DMS153 (cell line): Measurements from ENCODE around the gene ELF3.
"Not testable (repeated sequence)": the region's sequence is repeated elsewhere in the genome, so short reads cannot be mapped to it uniquely, and the experiment has no call there.

Experiments
- DNase-seq: peaks from one replicate; lab custom pipeline; 2025; lab: John Stamatoyannopoulos, UW

The ELF3 gene

DNA sequence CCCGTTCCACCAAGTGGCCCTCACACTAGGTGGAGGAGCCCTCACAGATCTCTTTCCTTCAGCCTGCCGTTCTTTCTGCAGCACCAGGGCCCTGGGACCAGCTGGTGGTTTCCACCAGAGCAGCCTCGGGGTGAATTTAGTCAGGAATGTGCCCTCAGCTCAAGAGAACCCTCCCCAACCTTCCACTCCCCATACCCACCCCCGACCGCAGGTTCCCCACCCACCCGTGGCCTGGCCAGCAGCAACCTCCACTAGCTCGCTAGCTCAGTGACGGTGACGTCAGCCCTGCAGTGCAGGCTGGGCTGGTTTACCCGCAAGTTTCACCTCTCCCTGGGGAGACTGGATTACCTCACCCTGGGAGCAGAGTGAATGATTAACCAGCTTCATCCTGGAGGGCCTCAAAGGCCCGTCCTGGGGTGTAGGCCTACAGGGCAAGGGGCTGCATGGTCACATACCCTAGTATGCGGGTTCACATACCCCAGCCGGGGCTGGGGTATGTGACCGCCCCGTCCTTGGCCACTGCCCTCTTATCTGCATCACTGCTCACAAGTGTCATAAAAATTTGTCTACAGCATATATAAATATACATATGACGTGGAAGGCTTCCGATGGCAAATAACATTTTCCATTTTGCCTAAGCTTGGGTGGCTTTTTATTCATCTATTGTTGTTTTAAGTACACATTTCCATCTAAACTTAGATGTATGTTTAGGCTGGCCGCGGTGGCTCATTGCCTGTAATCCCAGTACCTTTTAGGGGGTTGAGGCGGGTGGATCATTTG is 24.5 kb downstream of the ELF3 start:
- peak; percentile 97 for DNase-seq

DNA sequence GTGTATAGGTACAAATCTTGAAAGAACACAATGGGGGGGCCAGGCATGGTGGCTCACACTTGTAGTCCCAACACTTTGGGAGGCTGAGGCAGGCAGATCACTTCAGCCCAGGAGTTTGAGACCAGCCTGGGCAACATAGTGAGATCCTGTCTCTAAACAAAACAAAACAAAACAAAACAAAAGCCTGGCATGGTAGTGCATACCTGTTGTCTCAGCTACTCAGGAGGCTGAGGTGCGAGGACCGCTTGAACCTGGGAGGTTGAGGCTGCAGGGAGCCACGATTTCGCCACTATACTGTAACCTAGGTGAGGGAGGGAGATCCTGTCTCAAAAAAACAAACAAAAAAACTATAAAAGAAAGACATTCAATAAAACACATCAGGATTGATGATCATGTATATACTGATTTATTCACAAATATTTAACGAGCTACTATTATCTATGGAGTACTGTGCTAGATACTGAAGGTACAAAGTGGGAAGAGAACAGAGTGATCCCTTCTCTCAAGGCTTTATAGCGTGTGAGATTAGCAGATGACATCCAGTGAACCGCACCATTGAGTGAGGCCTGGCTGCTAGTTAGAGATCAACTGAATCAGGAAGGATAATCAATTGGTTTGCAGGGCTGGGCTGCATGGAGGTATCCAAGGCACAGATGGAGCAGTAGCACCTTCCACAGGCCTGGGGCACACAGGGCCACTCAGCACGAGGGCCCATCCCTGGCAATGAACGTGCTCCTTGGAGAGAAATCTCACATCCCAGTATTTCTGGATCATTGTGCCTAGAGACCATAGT is 26.4 kb downstream of the ELF3 start:
- no peak for DNase-seq

GRCh38 chr1:202037706-202038296 is 27.4 kb downstream of the ELF3 start:
- DNase-seq, result no peak

DNA sequence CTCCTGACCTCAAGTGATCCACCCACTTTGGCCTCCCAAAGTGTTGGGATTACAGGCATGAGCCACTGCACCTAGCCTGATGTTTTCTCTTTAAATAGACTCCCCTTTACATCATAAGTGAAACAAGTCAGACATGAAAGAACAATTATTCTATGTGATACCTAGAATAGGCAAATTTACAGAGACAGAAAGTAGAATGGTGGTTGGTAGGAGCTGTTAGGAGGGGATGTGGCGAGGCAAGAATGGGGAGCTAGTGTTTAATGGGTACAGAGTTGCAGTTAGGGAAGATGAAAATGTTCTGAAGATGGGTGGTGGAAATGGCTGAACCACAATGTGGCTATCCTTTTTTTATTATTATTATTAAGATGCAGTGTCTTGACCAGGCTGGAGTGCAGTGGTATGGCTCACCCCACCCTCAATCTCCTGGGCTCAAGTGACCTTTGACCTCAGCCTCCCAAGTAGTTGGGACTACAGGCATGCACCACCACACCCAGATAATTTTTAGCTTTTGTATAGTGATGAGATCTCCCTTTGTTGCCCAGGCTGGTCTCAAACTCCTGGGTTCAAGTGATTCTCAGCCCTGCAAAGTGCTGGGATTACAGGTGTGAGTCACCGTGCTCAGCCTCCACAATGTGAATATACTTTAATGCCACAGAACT is 28.4 kb downstream of the ELF3 start:
- no peak for DNase-seq

DNA sequence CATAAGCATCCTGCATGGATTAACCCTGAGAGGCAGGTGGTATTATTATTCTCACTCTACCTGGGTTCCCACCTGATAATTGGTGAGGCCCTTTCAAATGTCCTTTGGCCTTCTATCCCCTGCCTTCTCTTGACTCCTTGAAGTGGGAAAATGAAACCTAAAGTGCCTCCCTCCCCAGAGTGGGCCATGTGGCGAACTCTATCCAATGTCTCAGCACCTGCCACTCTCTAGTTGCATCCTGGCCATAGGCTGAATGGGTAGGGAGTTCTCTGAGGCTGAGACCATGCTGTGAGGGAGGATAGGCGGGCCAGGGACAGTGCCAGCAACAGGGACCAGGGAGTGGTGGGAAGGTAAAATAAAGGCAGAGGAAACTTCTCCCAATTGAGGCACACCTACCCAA is 35.3 kb downstream of the ELF3 start:
- peak; percentile 72 for DNase-seq

GRCh38 chr1:202046227-202046626 is 35.8 kb downstream of the ELF3 start:
- peak; percentile 99 for DNase-seq

DNA sequence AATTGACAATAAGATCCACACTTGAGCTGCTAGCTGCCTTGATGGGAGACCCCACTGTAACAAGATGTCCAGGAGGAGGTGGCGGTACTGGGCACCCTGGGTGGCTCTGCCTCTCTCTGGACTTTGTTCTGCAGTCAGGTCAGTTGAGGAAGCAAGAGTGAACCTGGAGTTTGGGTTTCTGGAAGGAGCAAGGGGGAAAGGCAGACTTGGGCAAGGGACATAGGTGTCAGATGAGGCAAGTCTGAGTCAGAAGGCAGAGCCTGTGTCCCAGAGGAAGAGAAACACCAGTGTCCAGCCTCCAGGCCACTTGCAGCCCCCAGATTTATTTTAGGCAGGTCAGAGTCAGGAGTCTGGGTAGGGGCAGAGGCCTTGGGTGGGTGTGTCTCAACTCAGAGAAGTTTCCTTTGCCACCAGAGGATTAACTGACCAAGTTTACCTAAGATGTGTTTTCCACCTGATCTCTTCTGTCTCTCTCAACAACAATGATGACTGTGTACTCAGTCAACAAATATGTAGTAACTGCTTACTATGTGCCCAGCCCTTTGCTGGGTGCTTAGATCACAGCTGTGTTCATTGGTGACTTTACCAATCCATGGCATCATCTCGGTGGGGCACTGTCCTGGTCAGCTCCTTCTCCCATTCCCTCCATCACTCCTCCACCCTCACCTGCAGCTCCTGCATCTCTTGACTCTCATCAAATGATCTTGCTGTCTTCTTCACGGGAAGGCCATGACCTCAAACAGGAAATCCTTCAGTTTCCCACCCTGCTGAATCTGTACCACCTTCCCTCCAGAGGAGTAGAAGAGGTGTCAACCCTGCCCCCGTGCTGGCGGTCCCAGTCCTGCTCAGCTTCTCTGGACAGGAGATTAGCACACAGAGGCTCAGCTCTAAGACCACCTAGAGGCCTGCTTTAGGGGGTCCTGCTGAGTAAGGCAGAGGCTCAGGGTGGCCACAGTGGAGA is 36.6 kb downstream of the ELF3 start:
- peak; percentile 80 for DNase-seq

- DNase-seq, result peak; percentile 49
Measured at GRCh38 chr1:202047977-202048376, 37.6 kb downstream of the ELF3 start.

GRCh38 chr1:202049129-202049528 is 38.7 kb downstream of the ELF3 start:
- no peak for DNase-seq

DNA sequence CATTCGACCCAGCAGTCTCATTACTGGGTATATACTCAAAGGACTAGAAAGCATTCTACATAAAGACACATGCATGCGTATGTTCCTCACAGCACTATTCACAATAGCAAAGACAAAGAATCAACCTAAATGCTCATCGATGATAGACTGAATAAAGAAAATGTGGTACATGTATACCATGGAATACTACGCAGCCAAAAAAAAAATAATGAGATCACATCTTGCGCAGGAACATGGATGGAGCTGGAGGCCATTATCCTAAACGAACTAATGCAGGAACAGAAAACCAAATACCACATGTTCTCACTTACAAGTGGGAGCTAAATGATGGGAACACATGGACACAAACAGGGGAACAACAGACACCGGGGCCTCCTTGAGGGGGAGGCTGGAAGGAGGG is 43.7 kb downstream of the ELF3 start:
- no peak for DNase-seq

GRCh38 chr1:202054673-202055072 is 44.3 kb downstream of the ELF3 start:
- DNase-seq, result not testable (repeated sequence)

DNA sequence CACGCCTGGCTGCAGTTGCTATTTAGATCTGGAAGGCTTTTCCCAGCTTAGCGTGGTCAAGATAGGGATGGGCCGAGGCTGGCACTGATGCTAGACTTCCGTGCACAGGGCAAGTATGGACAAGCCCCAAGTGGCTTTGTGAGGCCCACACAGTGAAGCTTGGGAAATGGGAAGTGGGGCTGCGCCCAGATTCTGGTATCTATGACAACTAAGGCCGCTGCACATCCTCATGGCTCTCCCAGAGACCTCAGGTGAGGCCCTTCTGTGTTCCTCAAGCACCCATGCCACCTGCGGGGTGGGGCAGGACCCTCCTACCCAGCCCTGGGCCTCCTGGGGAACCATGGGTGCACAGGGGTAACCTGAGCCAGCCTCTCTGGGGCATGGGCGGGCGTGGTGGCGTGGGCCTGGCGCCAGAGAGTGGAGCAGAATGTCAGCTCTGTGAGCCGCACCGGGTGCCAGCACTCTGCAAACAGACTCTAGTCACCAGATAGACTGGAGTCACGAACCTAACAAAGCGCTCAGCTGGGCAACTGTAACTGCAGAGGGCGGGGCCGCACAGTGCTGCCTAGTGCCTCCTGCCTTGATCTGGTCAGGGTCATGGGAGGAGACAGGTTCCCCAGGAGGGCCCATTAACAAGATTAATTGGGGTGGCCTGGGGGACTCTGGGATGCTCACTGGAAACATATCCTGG is 46.4 kb downstream of the ELF3 start:
- peak; percentile 100 for DNase-seq

GRCh38 chr1:202057335-202057704 is 46.9 kb downstream of the ELF3 start:
- not testable (repeated sequence) for DNase-seq

- no peak for DNase-seq
Measured at GRCh38 chr1:202058001-202058908, 47.9 kb downstream of the ELF3 start.

DNA sequence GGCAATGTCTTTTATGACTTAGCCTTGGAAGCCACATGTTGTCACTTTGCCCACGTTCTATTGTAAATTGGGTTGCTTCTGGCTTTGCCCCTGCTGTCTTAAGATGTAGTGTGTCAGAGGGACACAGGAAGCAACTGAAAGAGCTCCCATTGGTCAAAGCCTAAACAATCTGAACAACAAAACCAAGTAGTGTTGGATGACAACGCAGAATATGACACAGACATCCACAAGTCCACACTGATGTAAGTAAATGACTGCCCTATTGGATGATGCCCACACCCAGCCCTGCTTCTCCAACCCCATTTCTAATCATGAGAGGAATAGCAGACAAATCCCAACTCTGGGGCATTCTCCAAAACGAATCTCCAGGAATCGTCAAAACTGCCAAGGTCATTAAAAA is 50.7 kb downstream of the ELF3 start:
- no peak for DNase-seq

DNA sequence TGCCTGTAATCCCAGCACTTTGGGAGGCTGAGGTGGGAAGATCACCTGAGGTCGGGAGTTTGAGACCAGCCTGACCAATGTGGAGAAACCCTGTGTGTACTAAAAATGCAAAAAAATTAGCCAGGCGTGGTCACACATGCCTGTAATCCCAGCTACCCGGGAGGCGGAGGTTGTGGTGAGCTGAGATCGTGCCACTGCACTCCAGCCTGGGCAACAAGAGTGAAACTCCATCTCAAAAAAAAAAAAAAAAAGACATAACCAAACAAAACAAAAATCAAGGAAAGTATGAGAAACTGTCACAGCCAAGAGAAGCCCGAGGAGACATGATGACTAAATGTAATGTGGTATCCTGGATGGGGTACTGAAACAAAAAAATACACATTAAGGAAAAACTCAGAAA is 51.4 kb downstream of the ELF3 start:
- DNase-seq, result not testable (repeated sequence)

- DNase-seq, result not testable (repeated sequence)
Measured at GRCh38 chr1:202062636-202063035, 52.2 kb downstream of the ELF3 start.

DNA sequence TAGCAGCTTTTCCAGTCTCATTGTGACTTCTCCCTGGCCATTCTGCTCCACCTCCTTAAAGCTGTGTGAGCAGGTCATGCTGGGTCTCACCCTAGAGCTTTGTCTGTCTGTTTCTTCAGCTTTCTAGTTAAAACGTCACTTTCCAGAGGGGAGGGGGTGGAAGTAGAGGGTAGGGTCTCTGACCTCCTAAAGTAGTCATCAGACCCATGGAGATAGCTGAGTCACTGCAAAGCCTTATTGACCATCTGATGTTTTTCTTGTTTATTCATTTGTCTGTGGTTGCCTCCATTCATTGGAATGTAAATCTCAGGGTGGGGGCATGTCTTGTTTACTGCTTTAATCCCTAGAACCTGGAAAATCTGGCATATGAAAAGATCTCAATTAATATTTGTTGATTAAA is 52.7 kb downstream of the ELF3 start:
- DNase-seq, result no peak

DNA sequence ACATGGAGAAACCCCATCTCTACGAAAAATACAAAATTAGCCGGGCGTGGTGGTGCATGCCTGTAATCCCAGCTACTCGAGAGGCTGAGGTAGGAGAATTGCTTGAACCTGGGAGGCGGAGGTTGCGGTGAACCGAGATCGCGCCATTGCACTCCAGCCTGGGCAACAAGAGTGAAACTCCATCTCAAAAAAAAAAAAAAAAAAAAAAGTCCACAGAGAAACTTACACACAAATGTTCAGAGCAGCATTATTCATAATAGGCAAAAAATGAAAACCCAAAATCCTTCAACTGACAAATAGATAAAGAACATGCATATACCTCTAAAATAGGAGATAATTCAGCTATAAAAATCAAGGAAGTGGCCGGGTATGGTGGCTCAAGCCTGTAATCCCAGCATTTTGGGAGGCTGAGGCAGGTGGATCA is 54.5 kb downstream of the ELF3 start:
- DNase-seq, result not testable (repeated sequence)
